HG02763 (cell line): ENCODE measurements around the gene LDLRAD3.

Experiments
- ATAC-seq: cut with Tn5 transposase; IDR thresholded peaks from one replicate; pipeline ENCODE4 v1.9.1; 2021; ENCODE audit warnings: mild to moderate bottlenecking, moderate library complexity; ENCODE audit not compliant: unreplicated experiment

LDLRAD3 gene

GRCh38 chr11:36229091-36229705 is 285.3 kb downstream of the LDLRAD3 start:
- no peak for ATAC-seq

GRCh38 chr11:36230779-36231699 is 287.2 kb downstream of the LDLRAD3 start:
- no peak for ATAC-seq

DNA sequence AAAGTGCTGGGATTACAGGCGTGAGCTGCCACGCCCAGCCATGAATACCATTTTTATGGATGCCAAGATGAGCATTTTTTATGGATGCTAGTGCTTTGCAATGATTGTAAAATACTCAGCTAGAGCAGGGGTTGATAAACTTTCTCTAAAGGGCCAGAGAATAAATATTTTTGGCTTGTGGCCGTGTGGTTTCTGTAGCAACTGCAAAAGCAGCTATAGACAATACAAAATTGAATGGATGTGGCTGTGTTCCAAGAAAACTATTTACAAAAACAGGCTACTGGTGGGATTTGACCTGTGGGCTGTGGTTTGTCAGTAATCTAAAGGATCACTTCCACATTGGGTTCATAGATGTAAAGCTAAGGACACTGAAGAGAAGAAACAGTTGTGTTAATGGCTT is 289.3 kb downstream of the LDLRAD3 start:
- ATAC-seq: no peak

GRCh38 chr11:36234825-36235224 is 291.0 kb downstream of the LDLRAD3 start:
- ATAC-seq: no peak

DNA sequence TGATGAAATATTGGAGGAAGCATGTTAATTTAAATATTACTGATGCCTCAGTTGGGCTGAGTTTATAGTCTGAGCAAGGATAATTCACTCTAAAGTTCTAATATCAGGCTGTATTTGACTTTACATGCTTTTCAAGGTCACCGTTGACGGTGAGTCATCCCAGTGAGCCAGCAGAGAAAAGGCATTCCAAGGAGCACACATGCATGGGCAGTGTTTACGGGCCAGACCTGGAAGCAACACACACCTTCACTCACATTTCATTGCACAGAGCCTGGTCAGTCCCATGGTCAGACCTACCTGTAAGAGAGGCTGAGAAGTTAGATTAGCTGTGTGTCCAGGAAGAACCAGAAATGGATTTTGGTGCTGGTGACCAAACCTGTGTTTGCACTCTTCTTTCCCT is 291.9 kb downstream of the LDLRAD3 start:
- no peak for ATAC-seq

GRCh38 chr11:36237391-36237790 is 293.5 kb downstream of the LDLRAD3 start:
- no peak for ATAC-seq

DNA sequence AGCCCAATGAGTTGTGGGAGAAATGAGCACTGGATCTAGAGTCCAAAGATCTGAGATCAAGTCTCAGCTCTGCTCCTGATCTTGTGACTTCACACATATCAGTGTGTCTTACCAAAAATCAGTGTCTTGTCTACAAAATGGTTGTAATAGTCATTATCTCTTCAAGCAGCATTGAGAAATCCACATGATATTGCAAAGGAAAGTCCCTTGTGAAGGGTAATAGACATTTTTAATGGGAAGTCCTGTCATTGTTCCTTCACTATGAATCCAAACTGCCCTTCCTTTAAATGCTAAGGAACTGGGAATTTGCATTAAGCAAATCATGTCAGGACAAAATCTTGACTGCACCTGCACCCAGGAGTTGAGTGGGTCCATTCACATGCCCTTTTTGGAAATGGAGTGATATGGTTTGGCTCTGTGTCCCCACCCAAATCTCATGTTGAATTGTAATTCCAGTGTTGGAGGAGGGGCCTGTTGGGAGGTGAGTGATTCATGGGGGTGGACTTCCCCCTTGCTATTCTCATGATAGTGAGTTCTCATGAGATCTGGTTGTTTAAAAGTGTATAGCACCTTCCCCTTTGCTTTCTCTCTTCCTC is 294.3 kb downstream of the LDLRAD3 start:
- no peak for ATAC-seq

GRCh38 chr11:36238881-36239280 is 295.0 kb downstream of the LDLRAD3 start:
- ATAC-seq: no peak

DNA sequence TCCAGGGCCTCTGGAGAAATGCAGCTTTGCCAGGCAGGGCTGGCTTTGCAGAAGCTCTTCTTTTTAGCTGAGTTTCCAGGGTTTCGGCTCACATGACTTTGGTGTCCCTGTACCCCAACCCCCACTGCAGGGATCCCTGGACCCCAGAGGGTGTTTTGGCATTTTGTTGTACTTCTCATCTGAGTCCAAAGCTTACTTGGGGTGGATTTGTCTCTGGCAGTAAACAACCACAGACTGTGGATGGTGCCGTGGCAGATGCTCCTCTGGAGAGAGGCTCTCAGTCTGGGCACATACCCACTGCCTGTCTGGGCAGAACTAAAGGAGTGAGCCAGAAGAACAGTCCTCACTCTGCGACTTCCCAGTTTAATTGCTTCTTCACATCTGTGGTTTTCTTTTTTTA is 295.8 kb downstream of the LDLRAD3 start:
- no peak for ATAC-seq

GRCh38 chr11:36240173-36240572 is 296.3 kb downstream of the LDLRAD3 start:
- ATAC-seq: no peak

DNA sequence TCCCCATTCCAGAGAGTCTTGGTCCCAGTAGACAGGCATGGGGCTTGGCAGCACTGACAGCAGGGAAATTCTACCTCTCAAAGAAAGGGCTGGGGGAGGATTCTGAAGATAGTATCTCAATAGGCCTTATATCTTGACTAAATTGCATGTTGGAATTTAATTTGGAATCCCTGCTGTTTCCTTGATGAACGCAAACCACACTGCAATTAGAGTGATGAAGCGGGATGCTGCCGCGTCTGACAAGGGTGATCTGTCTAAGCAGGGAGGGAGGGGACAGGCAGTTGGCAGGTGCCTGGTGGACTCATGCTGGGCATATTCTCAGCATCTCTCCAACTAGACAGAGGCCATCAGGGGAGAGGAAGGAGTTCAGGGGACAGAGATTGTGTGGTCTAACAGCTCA is 296.9 kb downstream of the LDLRAD3 start:
- no peak for ATAC-seq

DNA sequence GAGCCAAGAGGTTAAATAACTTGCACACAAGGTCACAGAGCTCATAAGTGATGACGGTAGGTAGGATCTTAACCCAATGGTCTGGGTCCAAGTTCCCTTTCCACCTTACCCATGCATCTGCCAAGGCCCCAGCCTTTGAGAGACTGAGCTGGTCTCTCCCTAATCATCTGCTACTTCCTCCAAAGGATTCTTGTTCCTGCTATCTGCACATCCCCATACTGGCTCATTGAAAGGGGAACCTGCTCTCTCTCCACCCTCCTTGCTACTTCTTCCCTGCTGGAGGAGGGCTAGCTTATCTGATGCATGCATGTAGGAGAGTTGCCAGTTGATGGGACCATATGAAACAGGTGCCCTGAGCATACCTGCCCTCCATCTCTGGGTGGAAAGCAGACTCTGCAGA is 297.6 kb downstream of the LDLRAD3 start:
- no peak for ATAC-seq

DNA sequence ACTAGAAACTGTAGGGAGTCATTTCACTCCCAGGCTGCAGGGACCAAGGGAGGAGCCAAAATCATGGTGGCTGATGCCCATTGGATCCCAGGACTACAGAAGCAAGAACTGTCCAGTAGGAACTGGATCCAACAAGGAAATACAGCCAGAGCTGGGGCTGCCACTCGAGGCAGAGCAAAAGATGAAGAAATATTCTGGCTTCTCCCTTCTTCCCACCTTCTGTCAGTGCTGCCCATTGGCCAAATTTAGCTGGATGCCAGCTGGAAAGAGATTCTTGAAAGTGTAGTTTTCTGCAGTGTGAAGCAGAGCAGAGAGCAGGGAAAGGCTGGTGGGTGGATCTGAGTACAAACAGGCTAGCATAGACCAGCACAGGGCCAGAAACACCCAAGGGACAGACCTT is 299.8 kb downstream of the LDLRAD3 start:
- ATAC-seq: no peak

DNA sequence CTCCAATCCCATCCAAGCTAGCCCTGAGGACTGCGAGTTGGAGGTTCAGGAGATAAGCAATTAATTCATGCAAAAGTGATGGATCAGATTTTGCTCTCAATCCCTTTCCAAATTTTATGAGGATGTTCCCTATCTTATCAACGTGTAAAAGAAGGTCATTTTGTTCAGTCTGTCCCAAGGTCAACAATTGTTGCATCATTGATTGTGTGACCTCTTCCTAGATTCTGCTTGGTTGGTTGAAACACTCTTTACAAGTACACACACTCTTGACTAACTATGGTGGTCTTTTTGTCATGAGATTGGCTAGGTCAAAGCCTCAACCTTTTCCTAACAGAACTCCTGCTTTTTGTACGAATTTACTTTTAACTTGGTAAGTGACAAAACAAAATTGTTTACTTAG is 303.6 kb downstream of the LDLRAD3 start:
- no peak for ATAC-seq

GRCh38 chr11:36248436-36248835 is 304.6 kb downstream of the LDLRAD3 start:
- ATAC-seq: no peak

DNA sequence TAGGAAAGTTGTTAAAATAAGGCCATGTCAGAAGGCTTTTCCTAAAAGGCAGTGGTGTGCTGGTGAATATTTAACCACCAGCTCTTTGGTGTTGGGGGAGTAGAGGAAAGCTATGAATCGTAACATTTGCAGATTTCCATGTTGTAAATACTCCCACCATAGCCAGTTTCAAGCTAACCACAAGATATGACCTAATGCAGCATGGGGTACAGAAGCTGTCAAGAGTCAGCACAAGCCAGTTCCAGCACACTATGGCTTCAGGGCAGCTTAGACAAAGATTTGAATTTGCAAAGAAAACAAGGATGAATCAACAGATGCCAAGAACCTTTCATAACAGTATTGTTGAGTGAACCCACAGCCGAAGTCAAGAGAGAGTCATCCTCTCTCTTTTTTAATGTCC is 305.4 kb downstream of the LDLRAD3 start:
- ATAC-seq: no peak

DNA sequence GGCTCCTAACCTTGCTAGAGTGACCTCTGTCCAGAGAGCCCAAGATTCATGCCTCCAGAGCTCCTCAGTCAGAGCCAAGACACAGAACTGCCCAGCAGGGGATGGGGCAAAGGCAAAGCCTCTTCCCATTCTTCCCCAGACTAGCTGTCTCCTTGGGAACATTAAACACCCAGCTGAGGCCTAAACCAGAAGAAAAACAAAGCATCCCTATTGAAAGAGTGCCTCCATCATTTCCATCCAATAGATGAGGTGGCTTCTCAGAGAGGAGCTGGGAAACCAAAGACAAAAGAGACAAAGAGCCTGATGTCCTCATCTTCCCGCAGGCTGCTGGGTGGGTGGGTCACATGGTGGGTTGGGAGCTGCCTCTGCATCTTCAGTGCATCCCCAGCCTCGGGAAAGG is 308.0 kb downstream of the LDLRAD3 start:
- no peak for ATAC-seq

DNA sequence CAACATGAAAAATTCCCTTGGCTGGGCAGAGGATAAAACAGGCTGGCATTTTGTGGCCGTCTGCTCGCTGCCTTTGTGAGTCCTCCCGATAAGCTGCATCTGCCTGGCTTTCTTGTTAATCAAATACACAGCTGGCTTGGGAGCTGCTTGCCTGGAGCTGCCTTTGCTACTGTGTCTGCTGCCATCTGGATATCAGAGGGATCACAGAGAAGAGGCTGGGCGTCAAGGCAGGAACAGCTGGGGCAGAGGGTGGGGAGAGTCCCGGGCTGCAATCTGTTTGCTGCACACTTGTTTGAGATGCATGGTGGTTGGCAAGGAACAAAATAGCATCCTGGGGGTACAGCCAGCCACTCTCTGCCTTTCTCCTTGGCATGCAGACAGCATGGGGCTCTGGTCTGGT is 309.4 kb downstream of the LDLRAD3 start:
- ATAC-seq: no peak

DNA sequence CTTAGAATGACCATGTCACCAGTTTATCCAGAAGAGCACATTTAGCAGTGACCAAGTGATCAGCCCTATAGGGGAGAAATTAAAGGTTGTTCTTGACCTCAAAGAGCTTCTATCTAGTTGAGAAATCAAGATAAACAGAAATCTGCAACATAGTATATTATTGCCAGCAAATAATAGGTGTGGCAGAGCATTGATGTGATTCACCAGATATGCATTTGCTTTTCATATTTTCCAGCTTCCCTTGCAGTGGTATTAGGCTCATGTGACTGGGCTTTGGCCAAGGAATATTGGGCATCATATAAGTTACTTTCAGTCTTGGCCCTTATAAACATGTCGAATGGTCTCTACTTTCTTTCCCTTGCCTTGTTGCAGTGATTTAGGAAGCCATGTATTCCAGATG is 310.9 kb downstream of the LDLRAD3 start:
- no peak for ATAC-seq

- ATAC-seq: no peak
Observed at GRCh38 chr11:36257351-36257750, 313.5 kb downstream of the LDLRAD3 start.

GRCh38 chr11:36258730-36259360 is 315.0 kb downstream of the LDLRAD3 start:
- peak; percentile 45 for ATAC-seq

GRCh38 chr11:36261094-36261493 is 317.2 kb downstream of the LDLRAD3 start:
- ATAC-seq: no peak
